H9 (cell line): ENCODE results near the gene PHF21A. TPM values are rescaled to one million over a fixed set of nuclear protein-coding genes. Genes with fewer than 3 reads are reported as not detected.

ENCODE experiments used
- DNase-seq: peaks from one replicate; pipeline ENCODE4 v3.0.0-alpha.2; 2017
- H2AFZ ChIP-seq: one replicate; pipeline ENCODE4 v1.6.1; 2013; ENCODE audit warnings: mild to moderate bottlenecking, low read length, control low read depth, moderate library complexity
- H2AK5ac ChIP-seq: 2 replicates; pipeline ENCODE4 v1.6.1; 2013; ENCODE audit warnings: low read length, control low read depth, mixed read lengths; ENCODE audit not compliant: insufficient read length
- H2BK120ac ChIP-seq: one replicate; pipeline ENCODE4 v1.6.1; 2013; ENCODE audit warnings: low read depth, mild to moderate bottlenecking, low read length, control low read depth, inconsistent platforms; ENCODE audit not compliant: poor library complexity, severe bottlenecking
- H2BK12ac ChIP-seq: 2 replicates; pipeline ENCODE4 v1.6.1; 2013; ENCODE audit warnings: low read length, control low read depth, mixed read lengths, low read depth; ENCODE audit not compliant: insufficient read length
- H2BK15ac ChIP-seq: 2 replicates; pipeline ENCODE4 v1.6.1; 2013; ENCODE audit warnings: low read depth, low read length, control low read depth
- H2BK20ac ChIP-seq: one replicate; pipeline ENCODE4 v1.6.1; 2013; ENCODE audit warnings: low read depth, mild to moderate bottlenecking, low read length, control low read depth, inconsistent platforms; ENCODE audit not compliant: poor library complexity, severe bottlenecking
- H2BK5ac ChIP-seq: 2 replicates; pipeline ENCODE4 v1.6.1; 2013; ENCODE audit warnings: low read length, control low read depth, mixed read lengths; ENCODE audit not compliant: insufficient read length
- H3K14ac ChIP-seq: 2 replicates; pipeline ENCODE4 v1.6.1; 2013; ENCODE audit warnings: low read length, control low read depth; ENCODE audit not compliant: insufficient read depth
- H3K18ac ChIP-seq: 2 replicates; pipeline ENCODE4 v1.6.1; 2013; ENCODE audit warnings: low read depth, mild to moderate bottlenecking, mixed read lengths, low read length, control low read depth; ENCODE audit not compliant: insufficient read length
- H3K23ac ChIP-seq: 2 replicates; pipeline ENCODE4 v1.6.1; 2013; ENCODE audit warnings: low read length, control low read depth, mixed read lengths, low read depth; ENCODE audit not compliant: insufficient read length
- H3K23me2 ChIP-seq: 2 replicates; pipeline ENCODE4 v1.6.1; 2013; ENCODE audit warnings: low read depth, mild to moderate bottlenecking, mixed read lengths, low read length, control low read depth; ENCODE audit not compliant: insufficient read length, poor library complexity, severe bottlenecking
- H3K27ac ChIP-seq: 2 replicates; pipeline ENCODE4 v1.5.1; 2013; ENCODE audit warnings: low read length, control low read depth, mixed read lengths, low read depth; ENCODE audit not compliant: insufficient read length
- H3K27me3 ChIP-seq: 2 replicates; pipeline ENCODE4 v1.6.1; 2013; ENCODE audit warnings: low read length, control low read depth, inconsistent platforms; ENCODE audit not compliant: insufficient read depth
- H3K4ac ChIP-seq: 2 replicates; pipeline ENCODE4 v1.6.1; 2013; ENCODE audit warnings: low read depth, mild to moderate bottlenecking, control low read depth, inconsistent platforms, low read length, moderate library complexity
- H3K4me1 ChIP-seq: 2 replicates; pipeline ENCODE4 v1.6.1; 2013; ENCODE audit warnings: low read length, control low read depth, inconsistent platforms; ENCODE audit not compliant: insufficient read depth
- H3K4me2 ChIP-seq: 2 replicates; pipeline ENCODE4 v1.6.1; 2013; ENCODE audit warnings: low read length, control low read depth, mixed read lengths; ENCODE audit not compliant: insufficient read length, insufficient read depth
- H3K56ac ChIP-seq: 2 replicates; pipeline ENCODE4 v1.6.1; 2013; ENCODE audit warnings: low read depth, mild to moderate bottlenecking, mixed read lengths, low read length, control low read depth; ENCODE audit not compliant: insufficient read length
- H3K79me1 ChIP-seq: 2 replicates; pipeline ENCODE4 v1.6.1; 2013; ENCODE audit warnings: low read depth, mild to moderate bottlenecking, moderate library complexity, low read length, control low read depth, inconsistent platforms; ENCODE audit not compliant: insufficient read depth, poor library complexity, severe bottlenecking
- H3K79me2 ChIP-seq: 2 replicates; pipeline ENCODE4 v1.6.1; 2013; ENCODE audit warnings: low read length, control low read depth, inconsistent platforms; ENCODE audit not compliant: insufficient read depth
- H3K9ac ChIP-seq: 2 replicates; pipeline ENCODE4 v1.6.1; 2013; ENCODE audit warnings: low read length, control low read depth, mixed read lengths; ENCODE audit not compliant: insufficient read length; ENCODE audit errors: extremely low read depth
- H3K9me3 ChIP-seq: one replicate; pipeline ENCODE4 v1.6.1; 2013; ENCODE audit warnings: low read depth, low read length, inconsistent platforms; ENCODE audit not compliant: control insufficient read depth
- H3T11ph ChIP-seq: one replicate; pipeline ENCODE4 v1.6.1; 2013; ENCODE audit warnings: mild to moderate bottlenecking, low read length, control low read depth, inconsistent platforms
- H4K20me1 ChIP-seq: one replicate; pipeline ENCODE4 v1.6.1; 2013; ENCODE audit not compliant: control insufficient read depth, insufficient read length, insufficient read depth
- H4K5ac ChIP-seq: 2 replicates; pipeline ENCODE4 v1.6.1; 2013; ENCODE audit warnings: low read depth, mild to moderate bottlenecking, mixed read lengths, low read length, control low read depth; ENCODE audit not compliant: insufficient read length
- H4K8ac ChIP-seq: replicated peaks from 2 replicates; pipeline ENCODE4 v1.6.1; 2013; ENCODE audit warnings: low read length, control low read depth, mixed read lengths, low read depth; ENCODE audit not compliant: insufficient read length
- H4K91ac ChIP-seq: 2 replicates; pipeline ENCODE4 v1.6.1; 2013; ENCODE audit warnings: low read depth, mild to moderate bottlenecking, moderate library complexity, mixed read lengths, low read length, control low read depth; ENCODE audit not compliant: insufficient read length
- H3K27ac Mint-ChIP-seq, 3 experiments: 2 replicates in 2 of 3; 3 replicates in 1 of 3; pipeline ENCODE4 v1.8.0; 2020 to 2021; ENCODE audit warnings: mixed read lengths in 3 of 3, mild to moderate bottlenecking in 1 of 3, moderate library complexity in 1 of 3
- H3K27me3 Mint-ChIP-seq: 2 replicates; pipeline ENCODE4 v1.8.0; 2021; ENCODE audit warnings: low read depth, mild to moderate bottlenecking, moderate library complexity, mixed read lengths
- H3K36me3 Mint-ChIP-seq, 3 experiments: 2 replicates in 2 of 3; 3 replicates in 1 of 3; pipeline ENCODE4 v1.8.0; 2020 to 2021; ENCODE audit warnings: low read depth in 3 of 3, mixed read lengths in 3 of 3; ENCODE audit not compliant: insufficient read depth in 1 of 3
- H3K4me1 Mint-ChIP-seq, 2 experiments: 2 replicates each; pipeline ENCODE4 v1.8.0; 2020; ENCODE audit warnings: mixed read lengths in 2 of 2
- H3K4me3 Mint-ChIP-seq, 2 experiments: 2 replicates in 1 of 2; 3 replicates in 1 of 2; pipeline ENCODE4 v1.8.0; 2020 to 2021; ENCODE audit warnings: mild to moderate bottlenecking in 2 of 2, mixed read lengths in 2 of 2, moderate library complexity in 1 of 2
- H3K9me3 Mint-ChIP-seq, 2 experiments: 2 replicates in 1 of 2; 3 replicates in 1 of 2; pipeline ENCODE4 v1.8.0; 2020; ENCODE audit warnings: mild to moderate bottlenecking in 2 of 2, mixed read lengths in 2 of 2, moderate library complexity in 1 of 2
- WGBS: extraction: QIAGEN DNeasy Blood & Tissue Kit; methylation state at CpG from one replicate; pipeline ENCODE4 v1.1.7; 2013; ENCODE audit warnings: missing lambda C conversion rate, low lambda C conversion rate, mixed read lengths; ENCODE audit not compliant: insufficient read length; ENCODE audit errors: extremely low coverage; 5-methylcytosine and 5-hydroxymethylcytosine counted together
- total RNA-seq: library from RNA; stranded (reverse); gene quantifications from 2 replicates; pipeline ENCODE4 v1.2.1, GENCODE V29; 2021
- TF ChIP-seq, protein P1 (sequence below): fragments of 200-600 bp; sonication (generic); conservative IDR thresholded peaks from 3 replicates; pipeline ENCODE4 v1.8.0; 2021; ENCODE audit warnings: antibody characterized with exemption, mild to moderate bottlenecking

The PHF21A gene
- total RNA-seq, 1 experiment from 2014 or later = 33.8 TPM

DNA sequence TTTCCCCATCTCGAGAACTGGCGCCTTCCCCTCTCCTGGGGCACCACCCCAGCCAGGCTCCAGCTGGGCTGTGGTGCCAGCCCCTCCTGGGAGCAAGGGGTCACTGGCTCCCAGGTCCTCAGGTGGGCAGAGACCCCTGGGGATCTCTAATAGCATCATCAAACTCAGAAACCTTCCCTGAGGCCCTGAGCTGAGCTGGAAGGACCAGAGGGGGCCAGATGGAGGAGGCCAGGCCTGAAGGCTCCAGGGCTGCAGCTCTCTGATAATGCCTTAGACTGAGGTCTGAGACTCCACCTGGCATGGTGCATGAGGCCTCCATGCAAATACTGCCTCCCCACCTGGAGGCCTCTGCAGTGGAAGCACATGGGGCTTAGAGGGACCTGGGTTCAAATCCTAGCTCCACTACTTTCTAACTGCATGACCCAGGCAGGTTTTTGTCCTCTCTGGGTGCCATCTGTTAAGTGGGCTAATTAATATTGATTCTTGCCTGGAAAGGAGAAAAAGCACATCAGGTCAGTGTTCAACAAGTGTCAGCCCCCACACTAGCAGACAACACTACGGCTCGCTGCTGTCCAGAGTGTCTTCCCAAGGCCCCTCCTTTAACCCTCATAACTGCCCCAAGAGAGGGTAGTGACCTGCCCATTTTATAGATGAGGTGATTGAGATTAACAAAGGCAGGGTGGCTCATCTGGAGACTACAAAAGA, 234.3 kb downstream of the PHF21A start:
- Histone ChIP-seq H3K23ac (no peak overlapping the region), H3K9ac (no peak overlapping the region), H3K4me1 (0 out of 2 replicates have a peak, but pooled peaks cover 2% of the 10 kb centered on the region), H2BK20ac (no peak overlapping the region), H3K4ac (no peak overlapping the region), H2BK12ac (no peak overlapping the region), H4K5ac (no peak overlapping the region), H3K23me2 (no peaks in the 10 kb centered on the region), H3T11ph (no peak overlapping the region), H4K8ac (no peak overlapping the region), H4K20me1 (no peaks in the 10 kb centered on the region), H3K79me2 (no peaks in the 10 kb centered on the region), H3K14ac (no peak overlapping the region; the same call in 1 of the 2 replicates), H2AK5ac (no peak overlapping the region), H2BK120ac (no peak overlapping the region), H2AFZ (no peak overlapping the region), H3K9me3 (no peaks in the 10 kb centered on the region), H3K27ac (no peak overlapping the region), H4K91ac (no peak overlapping the region), H3K4me2 (peak overlapping the region; percentile 10), H3K56ac (no peak overlapping the region), H3K79me1 (no peaks in the 10 kb centered on the region), H2BK5ac (no peak overlapping the region), H3K27me3 (no peaks in the 10 kb centered on the region), H3K18ac (no peak overlapping the region), H2BK15ac (no peak overlapping the region)
- WGBS = no CpG with 5 or more reads among the region's 4 CpGs
- H3K4me1 Mint-ChIP-seq = peaks cover 8 to 15% of the 10 kb centered on the region in 2 experiments
- H3K36me3 Mint-ChIP-seq = peaks cover 0 to 7% (median 0%) of the 10 kb centered on the region in 3 experiments; a peak in 2 of 7 replicates
- TF ChIP-seq, protein P1, sequence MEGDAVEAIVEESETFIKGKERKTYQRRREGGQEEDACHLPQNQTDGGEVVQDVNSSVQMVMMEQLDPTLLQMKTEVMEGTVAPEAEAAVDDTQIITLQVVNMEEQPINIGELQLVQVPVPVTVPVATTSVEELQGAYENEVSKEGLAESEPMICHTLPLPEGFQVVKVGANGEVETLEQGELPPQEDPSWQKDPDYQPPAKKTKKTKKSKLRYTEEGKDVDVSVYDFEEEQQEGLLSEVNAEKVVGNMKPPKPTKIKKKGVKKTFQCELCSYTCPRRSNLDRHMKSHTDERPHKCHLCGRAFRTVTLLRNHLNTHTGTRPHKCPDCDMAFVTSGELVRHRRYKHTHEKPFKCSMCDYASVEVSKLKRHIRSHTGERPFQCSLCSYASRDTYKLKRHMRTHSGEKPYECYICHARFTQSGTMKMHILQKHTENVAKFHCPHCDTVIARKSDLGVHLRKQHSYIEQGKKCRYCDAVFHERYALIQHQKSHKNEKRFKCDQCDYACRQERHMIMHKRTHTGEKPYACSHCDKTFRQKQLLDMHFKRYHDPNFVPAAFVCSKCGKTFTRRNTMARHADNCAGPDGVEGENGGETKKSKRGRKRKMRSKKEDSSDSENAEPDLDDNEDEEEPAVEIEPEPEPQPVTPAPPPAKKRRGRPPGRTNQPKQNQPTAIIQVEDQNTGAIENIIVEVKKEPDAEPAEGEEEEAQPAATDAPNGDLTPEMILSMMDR = no peak
- peak overlapping the region in 1 of 2 experiments; percentile 81; a peak in 3 of 5 replicates for H3K4me3 Mint-ChIP-seq
- peaks cover 10% of the 10 kb centered on the region for H3K27me3 Mint-ChIP-seq
- no peak overlapping the region for H3K27ac Mint-ChIP-seq
- H3K9me3 Mint-ChIP-seq = no peaks in the 10 kb centered on the region; a peak in 1 of 5 replicates
- no peak for DNase-seq
